Measurements from ENCODE around the gene SPOCK2. TPM values are rescaled to one million over a fixed set of nuclear protein-coding genes. Genes with fewer than 3 reads are reported as not detected.

SPOCK2 gene
- polyA plus RNA-seq, 1 of the 3 experiments (the other 2 are of a cell fraction) = 0.18 TPM

- peaks cover 10% of the 10 kb centered on the region; the same call in 1 of the 2 replicates for H3K27me3 ChIP-seq (ENCODE audit: insufficient read depth)
- H3K79me2 ChIP-seq (ENCODE audit: insufficient read depth) = no peaks in the 10 kb centered on the region
- no peak overlapping the region for H2AFZ ChIP-seq (ENCODE audit: low read depth)
- peak overlapping the region in 1 of 2 experiments; percentile 39; a peak in 2 of 4 replicates for H3K4me3 ChIP-seq (ENCODE audit: low read depth in 2 of 2, low read length in 1 of 2)
- WGBS (ENCODE audit: low lambda C conversion rate) = 68% methylated on average over 25 of the region's 50 CpGs
- H4K20me1 ChIP-seq (ENCODE audit: insufficient read depth) = no peaks in the 10 kb centered on the region
- H3K4me1 ChIP-seq (ENCODE audit: control insufficient read depth in 1 of 2, insufficient read depth in 2 of 2, low read depth in 1 of 2, low read length in 1 of 2) = peaks cover 0 to 8% of the 10 kb centered on the region in 2 experiments; a peak in 1 of 4 replicates
- TF ChIP-seq PBX3 (IDR thresholded peaks at IDR 0.05) (no peak), RAD21 (IDR thresholded peaks at IDR 0.05; ENCODE audit: low read length) (no peak), EP300 (IDR thresholded peaks at IDR 0.05; ENCODE audit: borderline replicate concordance in 1 of 2, low read depth in 1 of 2, low read length in 1 of 2) (no peak), IRF3 (IDR thresholded peaks at IDR 0.05; ENCODE audit: low read depth, low read length) (no peak), TAF1 (IDR thresholded peaks at IDR 0.05; ENCODE audit: borderline replicate concordance, low read depth, low read length) (no peak), USF2 (IDR thresholded peaks at IDR 0.05; ENCODE audit: borderline replicate concordance, low read depth, low read length) (no peak), MXI1 (IDR thresholded peaks at IDR 0.05; ENCODE audit: low read depth, low read length) (no peak), ELF1 (IDR thresholded peaks at IDR 0.05) (no peak), FOXJ3 (CRISPR knock-in tag; IDR thresholded peaks at IDR 0.05) (no peak), CTCF (IDR thresholded peaks at IDR 0.05) (no peak), JUND (IDR thresholded peaks at IDR 0.05) (no peak), GATA2 (CRISPR knock-in tag; IDR thresholded peaks at IDR 0.05) (no peak)
- H3F3A ChIP-seq (replicated peaks; ENCODE audit: insufficient read depth) = no peaks in the 10 kb centered on the region
- peak; percentile 68 for DNase-seq
- no peak overlapping the region for H3K9ac ChIP-seq
- no peaks in the 10 kb centered on the region for H3K9me3 ChIP-seq
- H3K4me2 ChIP-seq = peak overlapping the region; percentile 79; the same call in 1 of the 2 replicates
- no peak overlapping the region for H3K27ac ChIP-seq (ENCODE audit: low read depth in 2 of 2, low read length in 1 of 2)
- CTCF ChIA-PET = interaction anchor here (1.1 to 1.8 kb wide), 4 partner anchors 15 to 39 kb away, joined by 3 to 5 read pairs (median 4); no protein-coding TSS in a partner anchor
- POLR2A ChIA-PET = interaction anchor here (0.5 to 1.0 kb wide), 2 partner anchors 20 to 185 kb away, joined by 3 read pairs; no protein-coding TSS in a partner anchor
- no peaks in the 10 kb centered on the region for H3K36me3 ChIP-seq (replicated peaks in 1 of 2; ENCODE audit: control insufficient read depth in 1 of 2, insufficient read depth in 2 of 2, low read length in 1 of 2)
- H3K9me2 ChIP-seq = no peaks in the 10 kb centered on the region
Measured at GRCh38 chr10:72087392-72087968, 871 bp downstream of the SPOCK2 start.
